MCF 10A (cell line): ENCODE measurements around the gene NWD2. TPM values are rescaled to one million over a fixed set of nuclear protein-coding genes. Genes with fewer than 3 reads are reported as not detected.

Source experiments
- BruUV-seq: library from RNA; stranded (reverse); fragments of 400-500 nt; replicated peaks from 2 replicates; lab custom pipeline; 2021; lab: Mats Ljungman, UMichigan
- CTCF ChIA-PET: fragments of 300-600 bp; sonication (Branson Sonifier 250); formaldehyde crosslinking; extraction: SDS; loops from one replicate; lab custom pipeline; 2021; ENCODE audit warnings: antibody characterized with exemption, inconsistent platforms; lab: Yijun Ruan, JAX
- POLR2A ChIA-PET: fragments of 300-600, 350-650 bp; sonication (Branson Sonifier 250); formaldehyde crosslinking; extraction: SDS; loops from one replicate; lab custom pipeline; 2020; ENCODE audit warnings: antibody characterized with exemption, inconsistent platforms; lab: Yijun Ruan, JAX
- DNase-seq: peaks from one replicate; pipeline ENCODE4 v3.0.0-alpha.2; 2018; ENCODE audit not compliant: unreplicated experiment
- H3K27ac Mint-ChIP-seq: one replicate; pipeline ENCODE4 v1.8.0; 2022; ENCODE audit warnings: mild to moderate bottlenecking, low read depth, mixed read lengths; ENCODE audit not compliant: unreplicated experiment
- H3K27me3 Mint-ChIP-seq: one replicate; pipeline ENCODE4 v1.8.0; 2022; ENCODE audit warnings: mixed read lengths; ENCODE audit not compliant: insufficient read depth, unreplicated experiment
- H3K36me3 Mint-ChIP-seq: one replicate; pipeline ENCODE4 v1.8.0; 2022; ENCODE audit warnings: mild to moderate bottlenecking, moderate library complexity, mixed read lengths; ENCODE audit not compliant: insufficient read depth, unreplicated experiment
- H3K4me1 Mint-ChIP-seq: one replicate; pipeline ENCODE4 v1.8.0; 2022; ENCODE audit warnings: mixed read lengths; ENCODE audit not compliant: insufficient read depth, unreplicated experiment
- H3K4me3 Mint-ChIP-seq: one replicate; pipeline ENCODE4 v1.8.0; 2022; ENCODE audit warnings: mild to moderate bottlenecking, moderate library complexity, mixed read lengths; ENCODE audit not compliant: unreplicated experiment
- H3K9me3 Mint-ChIP-seq: one replicate; pipeline ENCODE4 v1.8.0; 2022; ENCODE audit warnings: mixed read lengths; ENCODE audit not compliant: unreplicated experiment
- intact Hi-C: fragments of 100-400 bp; cut with micrococcal nuclease; formaldehyde crosslinking; loops from 2 replicates; pipeline ENCODE4 v1.14.1; 2022
- total RNA-seq: library from RNA; stranded (reverse); gene quantifications from 2 replicates; pipeline ENCODE4 v1.2.3, GENCODE V29; 2022
- TF ChIP-seq, protein P1 (sequence below): fragments of 200-600 bp; IDR thresholded peaks from one replicate; pipeline ENCODE4 v1.8.0; 2022; ENCODE audit warnings: antibody characterized with exemption, mild to moderate bottlenecking; ENCODE audit not compliant: unreplicated experiment

NWD2 gene
- total RNA-seq, 1 experiment from 2014 or later = not detected

DNA sequence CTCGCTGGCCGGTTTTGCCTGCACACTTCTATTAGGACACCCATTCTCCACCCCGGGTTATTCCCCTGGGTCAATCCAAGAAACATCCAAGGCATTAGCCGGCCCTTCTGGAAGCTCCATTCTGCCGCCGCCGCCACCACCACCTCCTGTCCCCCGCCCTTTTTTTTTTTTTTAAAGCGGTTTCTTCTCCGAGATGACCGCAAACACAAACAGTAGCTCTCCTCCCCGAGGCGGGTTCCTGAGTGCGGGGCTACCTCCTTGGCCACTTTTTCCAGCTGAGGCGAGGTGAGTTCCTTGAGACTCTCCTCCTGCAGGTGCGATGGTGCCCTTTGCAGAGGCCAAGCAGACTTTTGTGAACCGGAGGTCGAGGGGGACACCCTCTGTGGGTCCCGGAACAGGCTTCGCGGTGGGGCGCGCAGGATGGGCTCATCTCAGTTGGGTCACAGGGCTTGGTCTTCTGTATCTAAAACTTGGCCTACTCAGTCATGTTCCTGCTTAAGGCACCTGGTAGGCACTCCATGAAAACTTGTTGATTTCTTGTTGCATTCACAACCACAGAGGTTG lies 930 bp downstream of the NWD2 start:
- ChIA-PET CTCF (interaction anchor here (0.6 to 1.6 kb wide), 2 partner anchors 339 to 846 kb away, joined by 3 read pairs; no protein-coding TSS in a partner anchor), POLR2A (no interaction called here)
- intact Hi-C loops = no loop called here
- no peaks in the 10 kb centered on the region for H3K36me3 Mint-ChIP-seq
- H3K27me3 Mint-ChIP-seq = peaks cover 18% of the 10 kb centered on the region
- no peak for DNase-seq
- no peaks in the 10 kb centered on the region for H3K9me3 Mint-ChIP-seq
- no peak overlapping the region for H3K27ac Mint-ChIP-seq
- BruUV-seq = no TSS peak
- peaks cover 6% of the 10 kb centered on the region for H3K4me1 Mint-ChIP-seq
- no peak overlapping the region for H3K4me3 Mint-ChIP-seq
- TF ChIP-seq, protein P1, sequence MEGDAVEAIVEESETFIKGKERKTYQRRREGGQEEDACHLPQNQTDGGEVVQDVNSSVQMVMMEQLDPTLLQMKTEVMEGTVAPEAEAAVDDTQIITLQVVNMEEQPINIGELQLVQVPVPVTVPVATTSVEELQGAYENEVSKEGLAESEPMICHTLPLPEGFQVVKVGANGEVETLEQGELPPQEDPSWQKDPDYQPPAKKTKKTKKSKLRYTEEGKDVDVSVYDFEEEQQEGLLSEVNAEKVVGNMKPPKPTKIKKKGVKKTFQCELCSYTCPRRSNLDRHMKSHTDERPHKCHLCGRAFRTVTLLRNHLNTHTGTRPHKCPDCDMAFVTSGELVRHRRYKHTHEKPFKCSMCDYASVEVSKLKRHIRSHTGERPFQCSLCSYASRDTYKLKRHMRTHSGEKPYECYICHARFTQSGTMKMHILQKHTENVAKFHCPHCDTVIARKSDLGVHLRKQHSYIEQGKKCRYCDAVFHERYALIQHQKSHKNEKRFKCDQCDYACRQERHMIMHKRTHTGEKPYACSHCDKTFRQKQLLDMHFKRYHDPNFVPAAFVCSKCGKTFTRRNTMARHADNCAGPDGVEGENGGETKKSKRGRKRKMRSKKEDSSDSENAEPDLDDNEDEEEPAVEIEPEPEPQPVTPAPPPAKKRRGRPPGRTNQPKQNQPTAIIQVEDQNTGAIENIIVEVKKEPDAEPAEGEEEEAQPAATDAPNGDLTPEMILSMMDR = no peak

DNA sequence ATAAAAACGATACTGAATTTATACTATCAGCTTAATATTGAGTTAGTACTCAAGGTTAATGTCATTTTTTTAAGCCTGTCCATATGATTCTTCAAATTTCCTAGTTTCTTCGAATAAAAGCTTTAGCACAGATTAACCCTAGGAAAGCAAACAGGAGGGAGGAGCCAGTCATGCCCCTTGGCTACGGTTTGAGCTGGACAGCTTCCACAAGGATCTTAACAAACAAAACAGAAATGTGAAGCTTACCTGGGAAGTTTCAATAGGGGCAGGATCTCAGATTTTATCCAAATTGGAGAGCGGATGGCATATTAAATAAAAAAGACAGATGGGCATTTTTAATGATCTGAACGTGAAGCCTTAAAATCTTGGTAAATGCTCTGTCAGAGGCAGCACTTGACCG lies 2.3 kb downstream of the NWD2 start:
- DNase-seq = peak; percentile 31
- no TSS peak for BruUV-seq
- intact Hi-C loops = no loop called here
- no peak overlapping the region for H3K4me3 Mint-ChIP-seq
- no peaks in the 10 kb centered on the region for H3K36me3 Mint-ChIP-seq
- H3K4me1 Mint-ChIP-seq = peaks cover 6% of the 10 kb centered on the region
- CTCF ChIA-PET = interaction anchor here (0.7 to 1.4 kb wide), 2 partner anchors 467 to 832 kb away, joined by 3 to 7 read pairs; no protein-coding TSS in a partner anchor
- no peak overlapping the region for H3K27ac Mint-ChIP-seq
- TF ChIP-seq, protein P1 = no peak
- no peaks in the 10 kb centered on the region for H3K9me3 Mint-ChIP-seq
- peaks cover 18% of the 10 kb centered on the region for H3K27me3 Mint-ChIP-seq
- POLR2A ChIA-PET = interaction anchor here (0.6 to 0.7 kb wide), 2 partner anchors 9 to 756 kb away, joined by 3 to 4 read pairs; no protein-coding TSS in a partner anchor

DNA sequence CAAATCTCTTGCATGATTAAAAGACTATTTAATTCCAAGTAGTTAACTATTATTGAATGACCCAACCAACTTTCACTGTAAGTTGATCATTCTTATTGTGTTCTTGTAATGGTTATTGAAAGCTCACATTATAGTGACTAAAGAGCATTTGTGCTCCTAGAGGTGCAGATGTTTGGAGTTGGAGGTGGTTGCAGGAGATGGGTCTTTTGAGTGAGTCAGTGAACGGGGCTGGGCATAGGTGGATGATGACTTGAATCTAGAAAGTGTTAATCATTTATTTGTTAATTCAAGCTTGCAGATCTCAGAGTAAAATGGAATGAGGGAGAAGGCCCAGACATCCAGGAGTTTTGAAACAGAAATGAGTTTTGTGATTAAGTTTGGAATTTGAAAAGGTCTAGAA lies 13.7 kb downstream of the NWD2 start:
- peaks cover 3% of the 10 kb centered on the region for H3K27me3 Mint-ChIP-seq
- intact Hi-C loops = no loop called here

DNA sequence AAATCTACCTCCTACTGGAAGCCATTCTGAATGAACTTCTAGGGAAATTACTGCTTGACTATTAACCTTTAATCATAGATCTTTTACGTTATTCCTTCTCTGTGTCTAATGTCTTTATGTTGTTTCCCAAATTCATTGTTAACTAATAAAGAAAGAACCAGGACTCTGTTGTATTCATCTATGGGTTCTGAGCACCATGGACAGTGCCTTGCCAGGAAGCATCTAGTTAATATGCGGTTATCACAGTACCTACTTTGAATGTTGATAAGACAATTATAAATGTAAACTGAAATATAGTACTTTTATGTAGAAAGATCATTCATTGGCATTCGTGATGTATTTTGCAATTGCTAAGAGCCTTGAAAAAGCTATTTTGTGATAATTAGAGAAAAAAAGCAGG lies 23.8 kb downstream of the NWD2 start:
- DNase-seq = peak; percentile 34
- no peaks in the 10 kb centered on the region for H3K36me3 Mint-ChIP-seq
- TF ChIP-seq, protein P1 = no peak
- no peaks in the 10 kb centered on the region for H3K4me1 Mint-ChIP-seq
- H3K9me3 Mint-ChIP-seq = no peaks in the 10 kb centered on the region
- peaks cover 42% of the 10 kb centered on the region for H3K27me3 Mint-ChIP-seq
- CTCF ChIA-PET = no interaction called here
- POLR2A ChIA-PET = no interaction called here
- intact Hi-C loops = no loop called here
- H3K27ac Mint-ChIP-seq = no peak overlapping the region
- H3K4me3 Mint-ChIP-seq = no peak overlapping the region
- no TSS peak for BruUV-seq

More for the DNA sequence above, 13.7 kb downstream of the NWD2 start:
- ChIA-PET CTCF (no interaction called here), POLR2A (no interaction called here)
- no peak for DNase-seq
- Mint-ChIP-seq H3K4me1 (no peaks in the 10 kb centered on the region), H3K9me3 (no peaks in the 10 kb centered on the region), H3K36me3 (no peaks in the 10 kb centered on the region), H3K4me3 (no peak overlapping the region), H3K27ac (no peak overlapping the region)
- BruUV-seq = no TSS peak
- TF ChIP-seq, protein P1 = no peak
